Peyer's patch (tissue), 4 donors: ENCODE data around the gene RFX4.

Experiments
- POLR2A ChIP-seq, 2 donors: fragments of 450-650 bp; IDR thresholded peaks; one replicate each; pipeline ENCODE4 v1.5.1; 2017; ENCODE audit warnings: antibody characterized with exemption in 2 of 2, mild to moderate bottlenecking in 2 of 2, moderate library complexity in 2 of 2
- TF ChIP-seq, protein P1 (sequence below), 6 experiments: fragments of 450-650 bp in 4 of 6; fragments of 200-600 bp in 2 of 6; sonication (generic) in 1 of 6; IDR thresholded peaks; one replicate each; pipeline ENCODE4 v1.5.1; 2017 to 2019; ENCODE audit warnings: antibody characterized with exemption in 6 of 6, mild to moderate bottlenecking in 3 of 6, moderate library complexity in 1 of 6

DNA sequence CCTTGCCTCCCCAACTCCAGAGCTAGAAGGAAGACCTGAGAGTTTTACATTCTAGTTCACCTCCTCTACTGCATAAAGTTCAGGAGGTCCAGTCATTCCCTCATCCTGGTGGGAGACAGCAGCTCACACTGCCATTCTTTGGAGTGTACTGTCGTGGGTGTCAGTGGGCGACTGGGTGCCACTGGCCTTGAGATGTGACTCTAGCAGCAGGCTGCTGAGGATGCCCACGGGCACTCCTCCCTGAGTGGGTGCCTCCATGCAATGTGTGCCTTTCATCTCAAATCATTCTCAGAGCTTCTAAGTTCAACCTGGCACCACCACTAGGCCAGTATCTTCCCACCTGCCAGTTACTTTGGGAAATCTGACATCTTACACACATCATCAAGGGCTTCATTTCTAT, 12.5 kb downstream of the RFX4 start:
- TF ChIP-seq, protein P1, sequence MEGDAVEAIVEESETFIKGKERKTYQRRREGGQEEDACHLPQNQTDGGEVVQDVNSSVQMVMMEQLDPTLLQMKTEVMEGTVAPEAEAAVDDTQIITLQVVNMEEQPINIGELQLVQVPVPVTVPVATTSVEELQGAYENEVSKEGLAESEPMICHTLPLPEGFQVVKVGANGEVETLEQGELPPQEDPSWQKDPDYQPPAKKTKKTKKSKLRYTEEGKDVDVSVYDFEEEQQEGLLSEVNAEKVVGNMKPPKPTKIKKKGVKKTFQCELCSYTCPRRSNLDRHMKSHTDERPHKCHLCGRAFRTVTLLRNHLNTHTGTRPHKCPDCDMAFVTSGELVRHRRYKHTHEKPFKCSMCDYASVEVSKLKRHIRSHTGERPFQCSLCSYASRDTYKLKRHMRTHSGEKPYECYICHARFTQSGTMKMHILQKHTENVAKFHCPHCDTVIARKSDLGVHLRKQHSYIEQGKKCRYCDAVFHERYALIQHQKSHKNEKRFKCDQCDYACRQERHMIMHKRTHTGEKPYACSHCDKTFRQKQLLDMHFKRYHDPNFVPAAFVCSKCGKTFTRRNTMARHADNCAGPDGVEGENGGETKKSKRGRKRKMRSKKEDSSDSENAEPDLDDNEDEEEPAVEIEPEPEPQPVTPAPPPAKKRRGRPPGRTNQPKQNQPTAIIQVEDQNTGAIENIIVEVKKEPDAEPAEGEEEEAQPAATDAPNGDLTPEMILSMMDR (IDR thresholded peaks at IDR 0.05), result no peak
- no peak for TF ChIP-seq POLR2A (IDR thresholded peaks at IDR 0.05)
